ENCODE measurements around the gene LRP10. TPM values are rescaled to one million over a fixed set of nuclear protein-coding genes. Genes with fewer than 3 reads are reported as not detected.
A peak's percentile ranks its signal among the peaks of the same experiment; 100 is the strongest.
"Not testable (repeated sequence)": the region's sequence is repeated elsewhere in the genome, so short reads cannot be mapped to it uniquely, and the experiment has no call there.

The LRP10 gene
- total RNA-seq, 2 experiments from 2014 or later, result 36.3 to 41.8 TPM

DNA sequence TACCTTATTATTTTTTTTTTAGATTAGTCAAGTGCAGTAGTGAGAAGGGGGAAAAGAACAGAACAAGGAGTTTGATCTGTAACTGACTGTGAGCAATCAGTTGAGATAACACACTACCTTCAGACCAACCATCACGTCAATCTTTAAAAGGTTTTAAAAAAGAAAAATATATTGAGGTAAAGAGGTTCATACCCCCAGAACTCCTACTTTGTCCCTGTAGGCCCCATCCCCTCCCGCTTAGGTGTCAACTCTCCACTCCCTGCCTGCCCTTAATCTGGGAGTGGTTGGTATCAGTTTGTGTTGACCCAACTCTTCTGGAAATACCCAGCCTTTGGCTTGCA is 19.0 kb upstream of the LRP10 start:
- DNase-seq (no peak), ATAC-seq (no peak)
- H3K27me3 Mint-ChIP-seq, result peaks cover 6% of the 10 kb centered on the region
- no peaks in the 10 kb centered on the region for H3K36me3 Mint-ChIP-seq (ENCODE audit: low read depth)
- H3K27ac Mint-ChIP-seq, result peak overlapping the region; percentile 81
- intact Hi-C loops (cut with DNase I, micrococcal nuclease), result loop anchor here (2.0 to 10.0 kb wide), 6 partner anchors 85 to 938 kb away; partner anchors contain the start of genes DAD1 (in 2 of the 2) and OXA1L (in 1 of the 2)
- CTCF ChIA-PET, result interaction anchor here (0.5 to 8.0 kb wide), 29 partner anchors 9 to 996 kb away, joined by 3 to 148 read pairs (median 4); partner anchors contain the start of genes DAD1, MMP14, MRPL52 and REM2
- H3K9me3 Mint-ChIP-seq (ENCODE audit: low read depth), result no peaks in the 10 kb centered on the region
- H3K4me3 Mint-ChIP-seq, result peak overlapping the region; percentile 69
- POLR2A ChIA-PET, result no interaction called here
- H3K4me1 Mint-ChIP-seq, result peaks cover 23% of the 10 kb centered on the region

DNA sequence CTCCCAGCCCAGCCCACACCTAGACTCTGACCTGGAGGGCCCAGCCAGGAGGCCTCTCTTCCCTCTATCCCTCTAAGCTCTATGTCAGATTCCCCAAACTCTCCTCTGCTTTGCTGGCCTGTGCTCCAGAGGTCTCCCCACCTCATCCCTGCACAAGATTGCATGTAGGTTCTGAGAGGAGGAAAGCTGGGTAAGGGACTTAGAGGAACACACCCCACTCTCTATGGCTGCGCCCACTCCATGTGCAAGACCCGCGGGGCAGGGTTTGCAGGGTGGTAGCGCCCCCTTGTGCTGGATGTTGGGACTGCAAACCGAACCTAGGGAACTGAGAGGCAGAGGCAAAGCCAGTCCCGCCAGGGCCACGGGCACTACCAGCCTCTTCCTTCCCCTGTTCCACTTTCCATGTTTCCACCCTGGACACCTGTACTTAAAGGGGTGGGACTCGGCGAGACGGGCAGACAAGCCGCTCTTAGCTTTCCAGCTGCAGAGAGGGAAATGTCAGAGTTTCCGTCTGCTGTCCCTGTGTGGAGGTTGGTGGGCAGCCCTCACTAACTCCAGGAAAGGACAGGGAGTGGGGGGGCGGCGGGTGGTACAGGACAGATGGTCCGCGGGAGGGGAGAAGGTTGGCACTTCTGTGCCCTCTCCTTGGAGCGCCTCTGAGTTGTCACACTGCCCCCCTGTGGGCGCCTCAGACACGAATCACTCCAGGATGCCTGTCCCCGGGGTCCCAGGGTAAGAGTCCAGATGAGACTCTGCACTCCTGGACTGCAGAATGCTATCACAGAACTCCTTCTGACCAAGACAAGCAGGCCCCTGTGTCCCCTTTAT is 18.4 kb upstream of the LRP10 start:
- Mint-ChIP-seq H3K4me3 (peak overlapping the region; percentile 69), H3K9me3 (ENCODE audit: low read depth) (no peaks in the 10 kb centered on the region), H3K4me1 (peaks cover 26% of the 10 kb centered on the region), H3K27me3 (peaks cover 7% of the 10 kb centered on the region), H3K27ac (peak overlapping the region; percentile 81), H3K36me3 (ENCODE audit: low read depth) (no peaks in the 10 kb centered on the region)
- DNase-seq, result peak; percentile 94
- ChIA-PET CTCF (interaction anchor here (0.5 to 8.0 kb wide), 43 partner anchors 9 to 1398 kb away, joined by 3 to 148 read pairs (median 4); partner anchors contain the start of genes DAD1, LRP10, MMP14 and MRPL52), POLR2A (no interaction called here)
- peak; percentile 82 for ATAC-seq
- intact Hi-C loops (cut with DNase I, micrococcal nuclease), result loop anchor here (1.0 to 10.0 kb wide), 11 partner anchors 30 to 938 kb away; partner anchors contain the start of genes DAD1 (in 2 of the 2) and OXA1L (in 2 of the 2)

DNA sequence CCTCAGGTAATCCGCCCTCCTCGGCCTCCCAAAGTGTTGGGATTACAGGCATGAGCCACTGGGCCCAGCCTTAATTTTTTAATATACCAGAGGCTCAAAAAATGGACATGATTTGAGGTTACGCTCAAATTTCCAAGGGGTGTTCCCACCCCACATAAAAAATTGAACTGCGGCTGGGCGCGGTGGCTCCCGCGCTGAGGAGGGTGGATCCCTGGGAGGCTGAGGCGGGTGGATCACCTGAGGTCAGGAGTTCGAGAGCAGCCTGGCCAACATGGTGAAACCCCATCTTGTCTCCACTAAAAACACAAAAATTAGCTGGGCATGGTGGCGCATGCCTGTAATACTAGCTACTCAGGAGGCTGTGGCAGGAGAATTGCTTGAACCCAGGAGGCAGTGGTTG is 17.2 kb upstream of the LRP10 start:
- DNase-seq; POLR2A ChIA-PET; H3K9me3 Mint-ChIP-seq (ENCODE audit: low read depth); H3K27me3 Mint-ChIP-seq; H3K27ac Mint-ChIP-seq; H3K36me3 Mint-ChIP-seq (ENCODE audit: low read depth); ATAC-seq; H3K4me3 Mint-ChIP-seq: not testable (repeated sequence)
- peaks cover 37% of the 10 kb centered on the region for H3K4me1 Mint-ChIP-seq
- intact Hi-C loops (cut with DNase I, micrococcal nuclease), result loop anchor here (5.0 to 10.0 kb wide), 5 partner anchors 87 to 939 kb away; partner anchors contain the start of genes DAD1 (in 2 of the 2) and OXA1L (in 1 of the 2)
- CTCF ChIA-PET, result interaction anchor here (0.6 to 8.0 kb wide), 32 partner anchors 11 to 1400 kb away, joined by 3 to 148 read pairs (median 4); partner anchors contain the start of genes LRP10, MRPL52, OXA1L and REM2

DNA sequence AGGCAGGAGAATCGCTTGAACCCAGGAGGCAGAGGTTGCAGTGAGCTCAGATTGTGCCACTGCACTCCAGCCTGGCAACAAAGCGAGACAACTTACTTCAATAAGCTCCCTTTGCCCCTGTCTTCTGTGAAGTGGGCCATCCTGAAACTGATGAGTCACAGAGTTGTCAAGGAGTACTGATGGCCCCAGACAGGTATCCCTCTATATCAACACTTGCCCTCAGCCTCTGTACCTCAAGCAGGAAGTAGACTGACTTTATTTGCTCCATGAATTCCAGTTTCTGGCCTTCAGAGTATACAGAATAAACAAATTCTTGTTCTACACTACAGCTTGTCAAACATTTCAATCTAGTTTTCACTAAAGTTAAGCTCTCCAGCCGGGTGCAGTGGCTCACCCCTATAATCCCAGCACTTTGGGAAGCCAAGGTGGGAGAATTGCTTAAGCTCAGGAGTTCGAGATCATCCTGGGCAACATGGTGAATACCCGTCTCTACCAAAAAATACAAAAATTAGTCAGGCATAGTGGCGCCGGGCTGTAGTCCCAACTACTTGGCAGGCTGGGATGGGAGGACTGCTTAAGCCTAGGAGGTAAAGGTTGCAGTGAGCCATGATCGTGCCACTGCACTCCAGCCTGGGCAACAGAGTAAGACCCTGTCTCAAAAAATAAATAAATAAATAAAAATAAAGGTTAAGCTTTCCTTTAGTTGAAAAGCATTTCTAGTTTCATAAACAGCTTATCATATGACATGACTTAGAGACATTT is 16.4 kb upstream of the LRP10 start:
- H3K4me1 Mint-ChIP-seq, result peaks cover 37% of the 10 kb centered on the region
- ATAC-seq, result peak; percentile 24
- POLR2A ChIA-PET, result interaction anchor here (0.6 kb wide), 2 partner anchors 72 to 345 kb away, joined by 3 read pairs; no protein-coding TSS in a partner anchor

DNA sequence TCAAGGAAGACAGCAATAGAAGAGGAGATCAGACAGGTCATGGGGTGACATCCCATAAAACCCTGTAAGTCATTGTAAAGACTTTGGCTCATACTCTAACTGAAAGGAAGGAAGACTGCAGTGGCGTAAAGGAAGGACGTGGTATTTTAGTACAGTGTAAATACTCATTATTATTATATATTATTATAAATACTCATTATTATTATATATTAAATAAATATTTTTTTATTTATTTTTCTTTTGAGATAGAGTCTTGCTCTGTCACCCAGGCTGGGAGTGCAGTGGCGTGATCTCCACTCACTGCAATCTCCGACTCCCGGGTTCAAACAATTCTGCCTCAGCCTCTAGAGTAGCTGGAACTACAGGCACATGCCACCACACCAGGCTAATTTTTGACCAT is 15.1 kb upstream of the LRP10 start:
- Mint-ChIP-seq H3K27me3 (peaks cover 9% of the 10 kb centered on the region), H3K4me1 (peaks cover 34% of the 10 kb centered on the region), H3K4me3 (no peak overlapping the region), H3K9me3 (ENCODE audit: low read depth) (no peaks in the 10 kb centered on the region), H3K36me3 (ENCODE audit: low read depth) (no peaks in the 10 kb centered on the region), H3K27ac (no peak overlapping the region)
- ATAC-seq (no peak), DNase-seq (no peak)
- ChIA-PET POLR2A (no interaction called here), CTCF (interaction anchor here (1.3 to 6.6 kb wide), 3 partner anchors 23 to 285 kb away, joined by 3 to 87 read pairs (median 5); no protein-coding TSS in a partner anchor)
- intact Hi-C loops (cut with DNase I, micrococcal nuclease), result loop anchor here in 1 of 2 experiments (10.0 kb wide), 1 partner anchor 942 kb away; no protein-coding TSS in a partner anchor

More for the DNA sequence above, 16.4 kb upstream of the LRP10 start:
- Mint-ChIP-seq H3K27ac (no peak overlapping the region), H3K4me3 (no peak overlapping the region), H3K36me3 (ENCODE audit: low read depth) (no peaks in the 10 kb centered on the region), H3K27me3 (peaks cover 9% of the 10 kb centered on the region), H3K9me3 (ENCODE audit: low read depth) (no peaks in the 10 kb centered on the region)
- DNase-seq, result no peak
- CTCF ChIA-PET, result interaction anchor here (0.6 to 8.0 kb wide), 30 partner anchors 10 to 1173 kb away, joined by 3 to 148 read pairs (median 5); partner anchors contain the start of genes LRP10, MRPL52, OXA1L and REM2
- intact Hi-C loops (cut with DNase I, micrococcal nuclease), result loop anchor here (5.0 to 10.0 kb wide), 5 partner anchors 88 to 940 kb away; partner anchors contain the start of genes DAD1 (in 2 of the 2) and OXA1L (in 1 of the 2)

DNA sequence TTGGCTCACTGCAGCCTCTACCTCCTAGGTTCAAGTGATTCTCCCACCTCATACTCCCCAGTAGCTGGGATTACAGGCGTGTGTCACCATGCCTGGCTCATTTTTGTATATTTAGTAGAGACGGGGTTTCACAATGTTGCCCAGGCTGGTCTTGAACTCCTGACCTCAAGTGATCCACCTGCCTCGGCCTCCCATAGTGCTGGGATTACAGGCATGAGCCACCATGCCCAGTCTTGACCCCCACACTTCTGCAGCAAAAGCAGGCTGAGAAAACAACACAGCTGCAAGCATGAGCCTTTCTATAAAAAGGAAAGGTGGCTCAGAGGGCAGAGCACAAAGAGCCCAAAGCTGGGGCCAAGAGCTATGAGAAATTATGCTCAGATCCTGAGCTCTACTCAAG is 11.2 kb upstream of the LRP10 start:
- intact Hi-C loops (cut with DNase I, micrococcal nuclease); H3K9me3 Mint-ChIP-seq (ENCODE audit: low read depth); H3K27me3 Mint-ChIP-seq; POLR2A ChIA-PET; H3K4me3 Mint-ChIP-seq; H3K27ac Mint-ChIP-seq; H3K36me3 Mint-ChIP-seq (ENCODE audit: low read depth); ATAC-seq; DNase-seq: not testable (repeated sequence)
- CTCF ChIA-PET, result interaction anchor here (0.6 to 1.1 kb wide), 3 partner anchors 18 to 300 kb away, joined by 3 to 6 read pairs (median 3); no protein-coding TSS in a partner anchor
- H3K4me1 Mint-ChIP-seq, result peaks cover 21% of the 10 kb centered on the region

DNA sequence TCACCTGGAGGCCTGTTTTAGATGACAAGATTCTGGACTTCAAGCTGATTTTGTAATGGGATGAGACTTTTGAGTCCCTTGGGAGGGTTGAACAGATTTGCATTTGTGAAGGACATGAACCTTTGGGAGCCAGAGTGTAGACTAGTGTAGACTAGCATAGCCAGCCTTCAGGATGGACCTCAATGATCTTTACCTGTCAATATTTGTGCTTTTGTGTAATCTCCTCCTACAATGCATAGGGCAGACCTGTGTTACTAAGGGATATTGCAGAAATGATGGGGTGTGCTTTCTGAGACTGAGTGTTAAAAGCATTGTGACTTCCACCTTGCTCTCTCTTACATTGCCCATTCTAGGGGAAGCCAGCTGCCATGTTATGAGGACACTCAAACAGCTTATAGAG is 9.9 kb upstream of the LRP10 start:
- POLR2A ChIA-PET, result no interaction called here
- Mint-ChIP-seq H3K36me3 (ENCODE audit: low read depth) (no peaks in the 10 kb centered on the region), H3K27me3 (peaks cover 3% of the 10 kb centered on the region), H3K9me3 (ENCODE audit: low read depth) (no peaks in the 10 kb centered on the region), H3K4me3 (no peak overlapping the region), H3K27ac (no peak overlapping the region), H3K4me1 (peaks cover 25% of the 10 kb centered on the region)
- DNase-seq, result no peak
- intact Hi-C loops (cut with DNase I, micrococcal nuclease), result no loop called here
- ATAC-seq, result no peak
- CTCF ChIA-PET, result interaction anchor here (0.7 to 4.4 kb wide), 7 partner anchors 9 to 291 kb away, joined by 3 to 23 read pairs (median 4); no protein-coding TSS in a partner anchor

DNA sequence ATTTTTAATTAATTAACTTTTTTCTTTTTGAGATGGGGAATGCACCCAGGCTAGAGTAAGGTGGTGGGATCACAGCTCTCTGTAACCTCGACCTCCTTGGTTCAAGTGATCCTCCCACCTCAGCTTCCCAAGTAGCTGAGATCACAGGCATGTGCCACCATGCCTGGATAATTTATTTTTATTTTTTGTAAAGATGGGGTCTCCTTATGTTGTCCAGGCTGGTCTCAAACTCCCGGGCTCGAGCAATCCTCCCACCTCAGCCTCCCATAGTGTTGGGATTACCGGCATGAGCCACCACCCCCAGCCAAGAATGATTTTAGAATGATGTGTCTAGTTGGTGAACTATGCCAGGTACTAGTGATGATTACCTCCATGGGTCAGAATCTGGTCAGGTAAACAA is 6.6 kb upstream of the LRP10 start:
- H3K27ac Mint-ChIP-seq, result no peak overlapping the region
- no peaks in the 10 kb centered on the region for H3K9me3 Mint-ChIP-seq (ENCODE audit: low read depth)
- DNase-seq (no peak), ATAC-seq (no peak)
- no peaks in the 10 kb centered on the region for H3K36me3 Mint-ChIP-seq (ENCODE audit: low read depth)
- ChIA-PET POLR2A (no interaction called here), CTCF (interaction anchor here (0.6 to 4.4 kb wide), 5 partner anchors 8 to 42 kb away, joined by 3 to 23 read pairs (median 5); no protein-coding TSS in a partner anchor)
- H3K4me1 Mint-ChIP-seq, result peaks cover 13% of the 10 kb centered on the region
- no peaks in the 10 kb centered on the region for H3K27me3 Mint-ChIP-seq
- H3K4me3 Mint-ChIP-seq, result no peak overlapping the region
- intact Hi-C loops (cut with DNase I, micrococcal nuclease), result no loop called here

DNA sequence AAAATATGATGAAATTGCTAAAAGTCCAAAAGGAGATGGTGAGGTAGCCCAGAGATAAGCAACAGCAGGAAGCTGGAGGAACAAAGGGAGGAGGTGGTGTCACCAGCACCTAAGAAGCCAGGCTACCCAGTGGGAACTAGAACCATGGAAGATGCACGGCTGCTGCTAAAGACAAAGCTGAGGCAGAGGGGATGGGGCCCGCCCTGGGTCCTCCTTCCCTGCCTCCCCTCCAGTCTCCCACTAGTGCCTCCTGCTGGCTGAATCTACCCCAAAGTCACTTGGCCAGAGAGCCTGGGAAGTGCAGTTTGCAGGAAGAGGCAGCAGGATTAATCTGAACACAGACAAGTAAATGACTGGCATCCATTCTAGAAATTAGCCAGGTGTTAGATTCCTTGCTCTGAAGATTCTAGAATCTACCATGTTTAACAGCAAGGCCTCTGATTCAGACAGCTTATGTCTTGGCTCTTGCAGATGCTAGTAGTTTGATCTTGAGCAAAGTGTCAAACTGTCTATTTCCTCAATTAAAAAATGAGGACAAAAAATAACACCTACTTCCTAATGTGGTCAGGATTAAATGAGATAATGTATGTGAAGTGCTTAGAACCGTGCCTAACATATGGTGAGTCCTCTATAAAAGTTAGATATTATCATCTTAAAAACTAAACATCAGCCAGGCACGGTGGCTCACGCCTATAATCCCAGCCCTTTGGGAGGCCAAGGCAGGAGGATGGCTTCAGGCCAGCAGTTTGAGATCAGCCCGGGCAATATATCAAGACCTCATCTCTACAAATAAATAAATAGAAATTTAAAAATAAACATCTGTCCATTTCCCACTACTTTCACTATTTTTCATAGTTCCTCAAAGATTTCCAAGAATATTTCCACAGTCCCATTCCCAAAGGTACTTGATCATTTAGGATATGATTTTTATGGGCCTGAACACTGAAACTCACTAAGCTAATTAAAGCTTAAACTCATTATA is 5.8 kb upstream of the LRP10 start:
- no peaks in the 10 kb centered on the region for H3K27me3 Mint-ChIP-seq
- intact Hi-C loops (cut with DNase I, micrococcal nuclease), result no loop called here
- ChIA-PET POLR2A (interaction anchor here (0.6 kb wide), 1 partner anchor 36 kb away, joined by 3 read pairs; no protein-coding TSS in a partner anchor), CTCF (interaction anchor here (0.9 to 4.4 kb wide), 8 partner anchors 8 to 1009 kb away, joined by 3 to 23 read pairs (median 4); no protein-coding TSS in a partner anchor)
- no peak overlapping the region for H3K4me3 Mint-ChIP-seq
- peak; percentile 49 for ATAC-seq
- no peaks in the 10 kb centered on the region for H3K36me3 Mint-ChIP-seq (ENCODE audit: low read depth)
- H3K9me3 Mint-ChIP-seq (ENCODE audit: low read depth), result no peaks in the 10 kb centered on the region
- DNase-seq, result peak; percentile 54
- no peak overlapping the region for H3K27ac Mint-ChIP-seq
- peaks cover 20% of the 10 kb centered on the region for H3K4me1 Mint-ChIP-seq

DNA sequence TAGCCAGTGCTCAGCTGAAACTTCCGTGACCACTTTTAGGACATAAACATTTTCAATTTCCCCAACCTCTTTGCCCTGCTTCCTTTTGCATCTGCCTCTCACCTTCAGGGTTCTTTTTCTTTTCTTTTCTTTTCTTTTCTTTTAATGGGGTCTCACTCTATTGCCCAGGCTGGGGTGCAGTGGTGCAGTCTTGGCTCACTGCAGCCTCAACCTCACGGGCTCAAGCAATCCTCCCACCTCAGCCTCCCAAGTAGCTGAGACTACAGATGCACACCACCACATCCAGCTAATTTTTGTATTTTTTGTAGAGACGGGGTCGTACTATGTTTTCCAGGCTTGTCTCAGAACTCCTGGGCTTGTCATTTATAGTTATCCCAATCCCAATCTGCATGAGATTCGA is 4.7 kb upstream of the LRP10 start:
- no peak overlapping the region for H3K4me3 Mint-ChIP-seq
- DNase-seq (no peak), ATAC-seq (no peak)
- H3K4me1 Mint-ChIP-seq, result peaks cover 24% of the 10 kb centered on the region
- no peaks in the 10 kb centered on the region for H3K27me3 Mint-ChIP-seq
- CTCF ChIA-PET, result interaction anchor here (0.9 to 4.1 kb wide), 5 partner anchors 12 to 1010 kb away, joined by 3 to 18 read pairs (median 4); no protein-coding TSS in a partner anchor
- intact Hi-C loops (cut with DNase I, micrococcal nuclease), result no loop called here
- H3K27ac Mint-ChIP-seq, result no peak overlapping the region
- POLR2A ChIA-PET, result no interaction called here
- H3K36me3 Mint-ChIP-seq (ENCODE audit: low read depth), result no peaks in the 10 kb centered on the region
- H3K9me3 Mint-ChIP-seq (ENCODE audit: low read depth), result no peaks in the 10 kb centered on the region

Data from activated CD4-positive, alpha-beta T cell treated with anti-CD3 and anti-CD28 coated beads for 36 hours (primary cell).